ENCODE data around the gene TSPAN18.

Gene TSPAN18, protein sequence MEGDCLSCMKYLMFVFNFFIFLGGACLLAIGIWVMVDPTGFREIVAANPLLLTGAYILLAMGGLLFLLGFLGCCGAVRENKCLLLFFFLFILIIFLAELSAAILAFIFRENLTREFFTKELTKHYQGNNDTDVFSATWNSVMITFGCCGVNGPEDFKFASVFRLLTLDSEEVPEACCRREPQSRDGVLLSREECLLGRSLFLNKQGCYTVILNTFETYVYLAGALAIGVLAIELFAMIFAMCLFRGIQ

DNA sequence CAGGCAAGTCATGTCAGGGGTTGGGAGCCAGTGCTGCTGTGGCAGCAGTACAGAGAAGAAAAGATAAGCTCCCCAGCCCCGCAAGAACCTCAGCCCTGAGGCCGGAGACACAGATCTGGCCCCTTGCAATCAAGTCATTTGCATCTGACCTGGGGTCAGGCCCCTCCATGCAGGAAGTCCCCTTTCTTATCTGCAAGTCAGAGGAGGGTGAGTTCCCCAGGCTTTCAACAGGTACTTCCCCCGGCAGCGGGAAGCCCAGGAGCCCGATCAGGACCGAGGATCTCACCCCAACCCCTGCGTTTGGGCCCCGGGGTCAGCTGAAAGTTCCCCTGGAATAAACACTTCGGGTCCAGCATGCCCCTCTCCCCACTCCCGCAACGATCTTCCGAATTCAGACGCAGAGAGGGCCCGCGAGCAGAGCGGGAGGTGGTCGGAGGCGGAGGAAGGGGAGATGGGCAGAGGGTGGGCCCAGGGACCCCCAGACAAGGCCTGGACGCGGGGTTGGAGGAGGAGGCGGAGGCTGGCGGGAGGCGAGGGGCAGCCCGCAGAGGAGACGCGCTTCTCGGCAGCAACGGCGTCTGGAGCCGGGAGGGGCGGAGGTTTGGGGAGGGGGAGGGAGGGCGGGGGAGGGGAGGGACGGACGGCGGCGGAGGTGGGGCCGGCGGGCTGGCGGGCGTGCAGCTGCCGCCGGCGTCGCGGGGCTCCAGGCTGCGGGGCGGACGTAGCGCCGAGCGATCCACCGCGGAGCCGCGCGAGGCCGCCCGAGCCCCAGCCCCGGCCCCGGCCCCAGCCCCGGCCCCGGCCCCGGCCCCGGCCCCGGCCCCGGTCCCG is at the start of gene TSPAN18:
Gene TSPAN18, plus strand, starts transcription at position 680 of the 831 bp plus-strand sequence. CDS start 179,455 bp downstream, outside the sequence.
- DNase-seq (ENCODE audit: low spot score) = peak; percentile 78

DNA sequence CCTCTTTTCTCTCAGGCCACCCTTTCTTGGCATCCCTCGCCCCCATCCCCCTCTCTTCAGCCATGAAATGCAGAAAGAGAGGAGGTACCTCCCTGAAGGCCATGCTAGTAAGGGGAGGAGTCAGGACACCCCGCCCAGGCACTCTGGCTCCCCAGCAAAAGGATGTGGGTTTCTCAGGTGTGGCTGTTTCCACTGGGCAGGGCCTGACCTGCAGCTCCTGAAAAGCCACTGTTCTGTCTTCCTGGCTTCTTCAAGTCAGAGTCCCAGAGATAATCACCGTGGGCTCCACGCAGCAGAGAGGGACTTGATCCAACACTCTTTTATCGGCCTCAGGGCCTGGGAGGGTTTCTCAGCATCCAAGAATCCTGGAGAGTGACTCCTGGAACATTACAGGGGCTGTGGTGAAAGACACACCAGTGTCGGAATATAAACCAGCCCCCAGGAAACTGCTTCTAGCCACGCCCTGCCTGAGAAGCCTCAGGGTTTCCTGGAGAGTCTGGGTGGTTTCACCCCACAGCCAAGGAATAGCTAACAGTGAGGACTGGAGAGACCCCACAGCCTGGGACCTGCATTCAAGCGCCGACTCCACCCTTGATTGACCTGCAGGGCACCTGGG is 45.7 kb upstream of the TSPAN18 start:
- DNase-seq (ENCODE audit: low spot score) = no peak

DNA sequence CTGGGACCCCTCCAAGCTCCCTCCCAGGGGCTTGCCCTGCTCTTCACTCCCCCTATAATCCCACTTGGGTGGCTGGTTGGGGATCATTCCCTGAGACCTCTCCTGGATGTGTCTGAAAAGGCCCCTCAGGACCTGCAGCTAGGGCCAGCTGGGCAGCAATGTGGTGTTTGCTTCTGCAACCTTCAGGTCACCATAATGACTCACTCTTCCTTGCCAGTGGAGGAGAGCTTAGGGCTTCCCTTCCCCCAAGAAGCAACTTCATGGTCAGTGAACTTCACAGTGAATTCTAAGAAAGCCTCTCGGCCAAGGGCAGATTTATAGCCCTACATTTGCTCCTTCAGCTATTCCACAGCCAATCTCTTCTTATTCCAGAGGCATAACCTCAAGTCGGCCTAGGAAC is 45.1 kb upstream of the TSPAN18 start:
- no peak for DNase-seq (ENCODE audit: low spot score)

DNA sequence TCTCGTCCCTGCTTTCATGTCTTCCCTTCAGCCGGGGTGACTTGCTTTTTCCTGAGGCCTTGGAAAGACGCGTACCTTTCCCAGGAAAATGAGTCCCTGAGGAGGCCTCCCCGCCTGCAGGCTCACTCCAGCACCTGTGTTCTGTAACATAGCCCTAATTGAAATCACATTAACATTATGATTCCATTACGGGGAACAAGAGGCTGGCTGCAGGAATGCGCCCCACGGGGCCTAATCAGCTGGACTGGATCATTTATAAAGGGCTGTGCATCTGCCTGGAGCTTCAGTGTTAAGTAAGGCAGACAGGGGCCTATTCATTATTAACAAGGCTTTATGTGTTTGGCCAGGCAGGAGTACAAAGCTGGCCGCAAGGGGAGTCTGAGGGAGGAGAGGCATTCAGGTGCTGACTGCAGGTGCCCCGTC is 41.9 kb upstream of the TSPAN18 start:
- no peak for DNase-seq (ENCODE audit: low spot score)

DNA sequence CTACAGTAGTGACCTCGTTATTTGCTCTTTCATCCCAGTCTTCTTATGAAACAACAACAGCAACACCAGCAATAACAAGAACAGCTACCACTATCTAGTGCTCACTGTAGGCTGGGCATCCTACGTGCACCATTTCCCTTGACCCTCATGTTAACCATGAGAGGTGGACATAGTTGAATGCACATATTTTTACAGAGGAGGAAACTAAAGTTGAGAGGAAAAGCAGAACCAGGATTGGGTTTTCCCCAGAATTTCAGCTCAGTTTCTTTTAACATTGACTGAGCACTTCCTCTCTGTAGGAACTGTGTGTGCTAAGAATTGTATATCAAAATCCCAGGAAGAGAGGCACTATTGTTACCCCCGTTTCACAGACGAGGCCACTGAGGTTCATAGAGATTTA is 39.4 kb upstream of the TSPAN18 start:
- no peak for DNase-seq (ENCODE audit: low spot score)

DNA sequence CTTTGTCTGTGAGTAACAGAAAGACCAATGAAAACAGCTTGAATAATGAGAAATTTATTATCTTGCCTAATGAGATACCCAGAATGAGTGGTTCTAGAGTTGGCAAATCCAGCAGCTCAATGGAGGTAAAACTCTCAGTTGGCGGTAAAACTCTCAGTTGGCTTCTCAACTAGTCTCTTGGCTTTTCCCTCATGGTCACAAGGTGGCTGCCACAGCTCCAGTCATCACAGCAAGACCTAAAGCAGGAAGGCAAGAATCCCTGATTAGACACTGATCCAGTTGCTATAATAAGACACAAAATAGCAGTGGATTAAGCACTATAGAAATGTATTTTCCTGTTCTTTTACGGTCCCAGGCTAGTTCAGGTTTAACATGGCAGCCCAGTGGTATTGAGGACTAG is 37.5 kb upstream of the TSPAN18 start:
- no peak for DNase-seq (ENCODE audit: low spot score)

DNA sequence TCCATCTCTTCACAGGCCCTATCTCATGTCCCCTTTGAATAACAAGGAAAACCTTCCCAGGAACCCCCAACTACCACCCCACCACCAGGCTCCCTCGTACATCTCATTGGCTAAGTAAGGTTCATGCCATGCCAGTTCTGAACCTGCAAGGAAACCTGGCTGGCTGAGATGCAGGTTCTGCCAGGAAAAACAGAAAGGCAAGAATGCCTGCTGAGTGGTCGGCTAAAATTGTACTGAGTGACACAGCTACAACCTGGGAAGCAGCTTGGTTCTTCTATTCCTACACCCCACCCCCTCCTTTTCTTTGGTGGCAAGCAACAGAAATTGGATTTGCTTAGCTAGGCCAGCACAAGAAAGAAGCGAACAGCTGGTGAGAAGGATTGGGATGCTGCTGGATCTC is 36.1 kb upstream of the TSPAN18 start:
- DNase-seq (ENCODE audit: low spot score) = no peak

DNA sequence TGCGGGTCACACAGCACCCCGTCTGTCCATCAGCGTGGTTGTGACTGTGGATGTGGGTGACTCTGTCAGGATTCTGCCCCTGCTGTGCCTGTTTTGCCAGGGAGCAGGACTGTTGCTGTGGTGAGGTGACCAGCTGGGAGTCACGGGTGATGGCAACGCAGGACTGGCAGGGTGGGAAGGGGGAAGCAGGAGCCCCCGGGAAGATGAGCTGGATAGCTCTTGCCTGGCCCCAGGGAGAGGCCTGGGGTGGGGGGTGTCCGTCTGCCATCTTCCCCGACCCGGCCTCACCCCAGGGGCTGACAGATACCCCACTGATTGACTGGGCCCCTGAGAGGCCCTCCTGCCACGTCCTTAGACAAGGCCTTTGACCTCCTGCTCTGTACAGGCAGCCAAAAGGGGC is 34.3 kb upstream of the TSPAN18 start:
- no peak for DNase-seq (ENCODE audit: low spot score)

DNA sequence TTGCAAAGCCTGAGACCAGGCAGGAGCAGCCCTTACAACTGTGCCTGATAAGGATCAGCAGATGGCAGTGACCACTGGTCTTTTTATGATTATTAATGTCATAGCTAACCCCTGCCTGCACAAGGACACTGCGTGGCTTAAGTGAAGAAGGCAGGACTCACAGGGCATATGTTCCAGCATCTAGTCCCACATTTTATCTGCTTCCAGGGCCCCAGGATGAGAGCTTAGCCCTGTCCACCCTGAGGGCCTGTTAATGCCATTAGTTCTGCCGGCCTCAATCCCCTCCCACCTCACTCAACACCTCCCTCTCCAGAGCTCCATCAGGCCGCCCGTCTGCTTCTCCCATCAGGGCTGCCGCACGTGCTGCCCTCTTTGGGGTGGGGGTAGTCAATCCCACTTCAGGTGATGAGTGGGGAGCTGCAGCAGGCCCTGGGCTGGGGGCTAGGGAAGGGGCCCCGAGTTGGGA is 33.1 kb upstream of the TSPAN18 start:
- DNase-seq (ENCODE audit: low spot score) = no peak

DNA sequence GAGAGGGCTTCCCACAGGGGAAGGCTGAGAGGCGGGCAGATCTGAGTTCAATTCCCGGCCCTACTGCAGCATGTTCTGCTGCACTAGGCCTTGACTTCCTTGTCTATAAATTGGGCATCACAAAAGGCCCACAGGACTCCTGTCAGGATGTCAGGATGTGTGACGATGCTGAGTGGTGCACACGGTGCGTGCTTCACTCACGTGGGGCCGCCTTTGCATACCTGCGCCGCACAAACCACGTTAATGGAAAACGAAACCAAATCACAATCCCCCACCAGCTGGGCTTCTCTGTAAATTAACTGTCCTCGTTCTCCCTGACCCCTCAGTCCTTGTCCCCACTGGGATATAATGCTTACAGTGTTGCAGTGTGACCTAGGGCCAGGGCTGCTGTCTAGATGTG is 32.3 kb upstream of the TSPAN18 start:
- no peak for DNase-seq (ENCODE audit: low spot score)

DNA sequence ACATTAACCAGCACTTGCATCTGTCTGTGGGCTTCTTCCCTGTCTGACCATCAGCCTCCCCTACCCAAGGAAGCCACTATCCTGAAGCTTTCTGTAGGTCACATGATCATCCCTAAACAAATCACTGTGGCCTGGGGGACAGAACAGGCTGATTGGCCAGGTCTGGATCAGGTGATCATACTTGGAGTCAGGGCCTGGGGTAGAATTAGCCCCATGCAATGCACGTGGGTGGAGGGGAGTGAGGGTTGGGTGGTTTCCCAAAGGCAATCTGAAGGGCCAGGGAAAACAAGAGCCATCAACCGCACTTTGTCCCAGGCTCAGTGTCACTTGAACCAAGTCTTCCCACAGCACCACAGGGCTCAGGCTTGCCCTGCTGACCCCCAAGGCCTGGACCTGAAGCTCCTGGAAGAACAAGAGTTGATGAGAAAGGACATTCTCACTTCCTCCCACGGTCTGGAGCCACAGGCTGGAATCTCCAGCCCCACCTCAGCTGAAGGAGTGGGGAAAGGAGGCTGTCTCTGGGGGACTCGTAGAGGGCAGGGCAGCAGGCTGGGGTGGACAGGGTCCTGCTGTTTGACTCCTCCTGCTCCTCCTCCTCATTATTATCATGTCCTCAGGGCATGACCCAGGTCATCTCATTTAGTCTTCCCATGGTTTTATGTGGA is 31.5 kb upstream of the TSPAN18 start:
- DNase-seq (ENCODE audit: low spot score) = no peak

DNA sequence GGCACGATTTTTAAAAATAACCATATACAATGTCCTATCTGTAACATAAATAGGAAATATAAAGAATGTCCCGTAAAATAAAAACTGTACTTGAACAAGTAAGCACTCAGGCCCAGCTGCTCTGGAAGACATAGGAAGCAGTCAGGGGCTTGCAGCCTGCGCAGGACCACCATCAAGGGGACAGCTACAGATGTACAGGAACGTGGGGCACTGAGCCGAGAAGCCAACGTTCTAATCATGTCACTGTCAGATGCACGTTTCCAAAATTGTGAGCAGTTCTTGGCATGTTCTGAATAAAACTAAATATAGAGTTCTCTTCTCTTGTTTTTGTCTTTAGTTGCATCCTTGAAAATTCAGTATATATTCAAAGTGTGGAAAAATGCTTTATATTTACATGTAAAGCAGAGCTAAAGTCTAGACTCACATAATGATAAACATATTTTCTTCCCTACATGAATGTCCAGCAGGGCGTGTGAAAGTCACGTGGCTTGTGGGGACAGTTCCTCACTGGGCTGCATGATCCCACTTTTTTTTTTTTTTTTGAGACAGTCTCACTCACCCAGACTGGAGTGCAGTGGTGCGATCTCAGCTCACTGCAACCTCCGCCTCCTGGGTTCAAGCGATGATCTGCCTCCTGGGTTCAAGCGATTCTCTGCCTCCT is 28.4 kb upstream of the TSPAN18 start:
- no peak for DNase-seq (ENCODE audit: low spot score)

DNA sequence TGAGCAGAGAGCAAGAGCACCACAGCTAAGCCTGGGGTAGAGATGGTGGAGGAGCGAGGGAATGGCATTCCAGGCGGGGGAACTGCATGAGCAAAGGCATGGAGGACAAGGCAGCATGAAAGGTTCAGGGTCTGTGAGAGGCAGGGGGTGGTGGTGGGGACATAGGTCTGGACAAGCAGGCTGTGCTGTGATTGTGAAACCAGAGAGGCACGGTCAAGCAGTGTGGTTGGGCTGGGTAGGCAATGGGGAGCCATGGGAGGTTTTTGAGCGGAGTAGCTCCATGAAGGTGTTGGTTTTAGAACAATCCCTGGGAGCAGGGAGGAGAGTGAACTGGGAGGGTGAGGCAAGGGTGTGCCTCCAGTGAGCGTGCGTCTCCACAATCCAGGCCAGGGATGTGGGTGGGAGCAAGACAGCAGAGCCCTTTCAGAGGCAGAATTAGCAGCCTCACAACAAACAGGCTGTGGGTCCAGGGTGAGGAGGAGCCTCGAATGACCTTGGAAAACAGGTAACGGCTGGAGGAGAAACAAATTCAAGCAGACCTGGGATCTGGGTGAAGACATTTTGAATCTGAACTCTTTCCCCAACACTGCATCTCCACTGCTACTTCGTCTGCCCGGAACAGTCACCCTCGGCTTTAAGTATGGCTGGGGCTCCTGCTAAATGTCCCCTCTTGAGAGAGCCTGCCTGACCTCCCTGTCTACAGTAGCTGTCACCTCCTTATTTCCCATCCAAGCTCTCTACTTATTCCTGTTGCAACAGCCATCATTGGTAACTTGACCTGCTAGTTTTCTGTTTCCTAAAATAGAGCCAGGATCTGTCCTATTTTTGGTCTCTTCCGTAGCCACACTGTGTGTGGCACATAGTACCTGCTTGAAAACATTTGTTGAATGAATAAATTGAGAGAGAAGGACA is 27.0 kb upstream of the TSPAN18 start:
- DNase-seq (ENCODE audit: low spot score) = no peak

DNA sequence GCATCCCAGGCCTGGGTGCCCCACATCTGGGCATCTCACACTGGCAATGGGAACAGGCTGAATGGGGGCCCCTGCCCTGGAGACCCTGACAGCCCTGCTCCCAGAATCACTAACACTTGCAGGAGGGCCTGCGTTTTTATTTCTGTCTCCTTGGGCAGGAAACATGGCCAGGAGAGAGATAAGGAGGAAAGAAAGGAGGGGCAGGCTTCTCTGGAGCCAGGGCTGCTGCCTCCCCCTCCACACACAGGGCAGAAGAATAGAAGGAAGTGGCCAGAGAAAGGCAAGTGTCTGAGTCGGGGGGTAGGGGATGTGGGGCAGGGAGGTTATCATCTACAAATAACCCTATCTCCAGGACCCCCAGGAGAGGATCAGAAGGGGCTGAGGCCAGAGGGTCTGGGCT is 25.5 kb upstream of the TSPAN18 start:
- no peak for DNase-seq (ENCODE audit: low spot score)

DNA sequence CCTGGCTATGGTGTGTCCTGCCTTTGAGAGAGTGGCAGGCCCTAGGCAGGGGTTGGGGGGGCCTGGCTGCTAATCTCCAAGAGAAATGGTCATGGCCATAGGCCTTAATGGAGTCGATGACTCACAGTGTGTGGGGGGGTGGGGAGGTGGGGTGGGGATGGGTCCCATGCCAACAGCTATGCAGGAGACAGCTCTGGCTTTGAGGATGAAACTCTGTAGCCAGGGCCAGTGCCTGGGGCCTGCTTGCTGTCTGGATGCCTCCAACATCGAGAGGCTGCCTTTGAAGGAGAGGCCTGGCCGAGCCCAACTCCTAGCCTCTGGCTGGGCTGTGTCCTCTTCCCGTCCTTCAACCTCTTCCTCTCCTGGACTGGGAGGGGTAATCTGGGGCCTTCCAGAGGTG is 23.9 kb upstream of the TSPAN18 start:
- DNase-seq (ENCODE audit: low spot score) = no peak

DNA sequence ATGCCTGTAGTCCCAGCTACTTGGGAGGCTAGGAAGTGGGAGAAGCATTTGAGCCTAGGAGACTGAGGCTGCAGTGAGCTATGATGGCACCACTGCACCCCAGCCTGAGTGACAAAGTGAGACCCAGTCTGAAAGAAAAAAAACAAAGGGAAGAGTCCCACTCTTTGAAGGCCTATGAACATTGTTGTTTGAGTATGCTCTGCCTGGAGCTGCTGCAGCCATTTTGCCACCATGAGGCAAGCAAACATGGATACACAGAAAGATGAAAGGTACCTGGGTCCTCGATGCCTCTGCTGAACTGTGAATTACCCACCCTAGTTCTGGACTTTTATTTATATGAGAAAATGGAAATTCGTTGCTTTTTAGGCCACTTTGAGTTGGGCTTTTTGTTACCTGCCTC is 19.7 kb upstream of the TSPAN18 start:
- DNase-seq (ENCODE audit: low spot score) = no peak

DNA sequence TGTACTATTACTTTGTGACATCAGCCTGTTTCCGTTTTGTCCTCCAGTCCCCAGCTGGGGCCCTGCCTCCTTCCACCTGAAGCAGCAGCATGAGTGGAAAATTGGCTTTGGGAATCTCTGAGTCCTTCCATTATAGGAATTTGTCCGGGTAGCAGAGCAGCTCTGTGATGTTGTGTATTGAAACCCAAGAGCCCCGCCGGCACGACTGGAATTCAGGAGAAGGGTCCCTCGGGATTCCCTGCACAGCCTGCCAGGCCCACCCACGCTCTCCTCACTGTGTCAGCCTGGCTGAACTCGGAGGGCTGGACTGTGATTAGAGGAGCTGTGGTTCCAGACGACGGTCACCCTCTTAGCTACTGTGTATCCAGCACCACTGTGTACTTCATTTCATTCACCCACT is 18.8 kb upstream of the TSPAN18 start:
- DNase-seq (ENCODE audit: low spot score) = no peak

DNA sequence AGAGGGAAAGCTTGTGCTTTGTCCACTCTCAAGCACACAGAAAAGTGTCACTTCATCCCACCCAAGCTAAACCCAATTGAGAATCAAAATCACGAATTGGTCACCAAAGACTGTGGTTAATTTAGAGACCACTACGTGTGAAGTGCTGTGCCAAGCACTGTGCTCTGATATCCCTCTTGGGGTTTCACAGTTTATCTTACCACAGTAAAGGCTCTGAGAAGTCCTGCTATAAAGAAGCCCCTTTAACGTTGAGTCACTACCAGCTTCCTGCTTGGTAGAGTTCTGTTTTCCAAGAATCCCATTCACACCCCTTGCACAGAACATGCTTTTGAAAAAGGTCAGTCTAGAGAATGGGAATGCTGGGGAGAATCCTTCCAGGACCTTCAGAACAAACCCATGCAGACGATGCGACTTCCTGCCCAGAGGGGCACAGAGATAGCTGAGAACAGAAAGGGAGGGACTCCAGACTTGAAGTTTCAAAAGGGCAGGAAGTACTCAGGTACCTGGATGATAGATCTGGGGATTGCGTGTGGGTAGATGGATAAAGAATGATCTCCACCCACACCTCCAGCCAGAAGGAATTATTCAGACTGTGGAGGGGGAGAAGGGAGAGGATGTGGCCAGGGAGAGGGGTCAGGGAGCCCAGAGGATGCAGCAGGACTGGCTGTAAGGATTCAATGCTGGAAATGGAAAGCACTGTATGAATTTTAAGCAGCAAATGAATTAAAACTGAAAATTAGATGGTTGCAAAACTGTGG is 18.1 kb upstream of the TSPAN18 start:
- no peak for DNase-seq (ENCODE audit: low spot score)

DNA sequence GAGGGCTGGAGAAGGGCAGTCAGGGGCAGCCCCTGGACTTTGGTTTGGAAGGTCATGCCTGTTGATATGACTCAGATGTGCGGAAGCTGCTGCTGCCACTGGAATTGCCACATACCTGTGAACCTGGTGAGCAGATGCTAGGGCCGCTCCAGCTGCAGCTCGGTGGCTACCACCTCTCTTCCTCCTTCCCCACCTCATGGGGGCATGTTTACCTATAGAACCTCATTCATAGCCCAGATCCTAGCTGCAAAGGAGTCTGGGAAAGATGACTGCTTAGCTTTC is 17.5 kb upstream of the TSPAN18 start:
- DNase-seq (ENCODE audit: low spot score) = peak; percentile 68

DNA sequence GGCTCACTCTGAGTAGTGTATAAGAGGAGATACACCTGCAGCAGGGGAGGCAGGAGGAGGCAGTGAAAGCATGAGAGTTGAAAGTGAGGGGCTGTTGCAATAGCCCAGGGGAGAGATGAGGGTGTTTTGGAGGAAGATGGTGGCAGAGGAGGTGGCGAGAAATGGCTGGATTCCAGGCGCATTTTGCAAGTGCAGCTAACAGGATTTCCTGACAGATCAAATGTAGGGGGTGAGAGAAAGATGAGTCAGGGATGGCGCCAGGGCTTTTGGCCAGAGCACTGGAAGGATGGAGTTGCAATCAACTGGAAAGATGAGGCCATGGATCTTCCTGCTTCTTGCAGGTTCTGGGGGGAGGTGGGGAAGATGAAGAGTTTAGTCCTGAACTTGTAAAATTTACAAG is 16.8 kb upstream of the TSPAN18 start:
- no peak for DNase-seq (ENCODE audit: low spot score)
